ENCODE results near the gene PARP12.

Gene PARP12

DNA sequence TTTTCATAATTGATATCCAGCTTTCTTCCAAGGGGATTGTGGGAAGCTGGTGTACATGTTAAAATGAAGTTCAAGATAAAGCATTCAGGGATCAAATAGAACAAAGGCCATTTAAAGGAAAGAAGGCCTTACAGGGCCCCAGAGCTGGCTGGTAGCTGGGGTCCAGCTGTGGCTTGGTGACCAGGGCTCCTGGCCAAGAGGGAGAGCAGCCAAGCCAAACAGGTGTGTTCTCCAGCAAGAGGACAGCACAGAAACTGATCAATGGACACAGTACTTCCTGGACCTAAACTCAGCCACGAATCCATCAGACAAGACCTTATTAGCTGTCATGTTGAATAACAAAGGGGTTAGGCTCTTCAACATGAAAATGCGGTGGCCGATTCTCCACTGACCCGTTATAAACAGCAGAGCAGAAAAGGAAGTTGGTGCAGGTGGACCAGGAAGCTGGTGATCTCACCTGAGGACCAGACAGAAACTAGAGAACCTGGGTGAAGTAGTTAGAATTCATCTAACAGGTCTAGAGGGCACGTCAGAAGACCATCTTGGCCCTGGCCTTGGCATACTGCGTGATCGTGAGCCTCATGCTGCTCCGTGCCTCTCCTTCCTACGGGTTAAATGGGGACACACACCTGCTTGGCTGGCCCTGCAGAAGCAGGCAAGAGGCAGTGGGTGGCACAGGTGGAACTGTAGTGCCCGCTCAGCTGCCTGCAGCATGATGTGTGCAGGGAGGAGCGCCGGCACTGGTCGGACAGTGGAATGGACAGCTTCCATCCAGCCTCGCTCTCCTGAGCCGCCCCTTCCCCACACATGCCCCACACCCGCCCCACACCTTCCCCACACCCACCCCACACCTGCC, 53.8 kb downstream of the PARP12 start:
- DNase-seq = no peak

DNA sequence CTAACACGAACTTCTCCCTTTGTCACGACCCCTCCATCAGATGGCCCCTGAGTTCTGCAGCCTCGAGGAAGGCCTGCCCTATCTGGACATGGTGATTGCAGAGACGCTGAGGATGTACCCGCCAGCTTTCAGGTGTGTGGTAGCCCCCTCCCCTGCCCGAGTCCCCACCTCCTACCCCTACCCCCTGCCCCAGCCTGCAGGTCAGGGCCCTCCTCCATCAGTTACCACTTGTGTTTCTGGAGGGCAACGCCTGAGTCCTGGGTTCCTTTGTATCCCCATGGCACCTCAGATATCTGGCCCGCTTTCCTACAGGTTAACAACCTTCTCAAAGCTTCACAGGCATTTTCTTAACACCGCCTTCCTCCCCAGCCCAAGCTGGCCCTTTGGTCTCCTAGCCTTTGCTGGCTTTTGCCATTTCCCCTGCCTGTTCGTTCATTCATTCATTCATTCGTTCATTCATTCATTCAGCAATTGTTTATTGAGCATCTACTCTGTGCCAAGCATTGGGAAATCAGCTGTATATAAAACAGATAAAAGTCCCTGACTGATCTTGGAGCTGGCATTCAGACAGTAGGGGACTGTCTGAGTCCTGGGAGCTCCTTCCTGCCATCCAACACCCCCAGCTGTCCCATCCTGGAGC, 55.6 kb downstream of the PARP12 start:
- no peak for DNase-seq

DNA sequence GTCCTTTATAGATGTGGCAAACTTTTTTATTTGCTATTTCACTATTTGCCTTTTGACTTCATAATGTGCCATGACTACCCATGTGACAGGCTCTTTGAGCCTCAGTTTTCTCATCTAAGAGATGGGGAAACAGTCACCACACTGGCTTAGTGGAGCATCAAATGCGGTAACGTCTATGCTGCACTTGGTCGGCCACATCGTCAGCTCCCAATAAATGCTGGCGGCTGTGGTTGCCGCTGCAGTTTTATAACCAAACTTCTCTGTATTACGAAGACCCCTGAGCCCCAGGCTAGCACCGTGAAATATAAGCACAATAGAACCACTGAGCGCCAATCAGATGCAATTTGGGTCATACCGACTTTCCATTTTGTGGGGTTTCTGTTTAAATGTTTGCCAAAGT, 56.2 kb downstream of the PARP12 start:
- DNase-seq = no peak

DNA sequence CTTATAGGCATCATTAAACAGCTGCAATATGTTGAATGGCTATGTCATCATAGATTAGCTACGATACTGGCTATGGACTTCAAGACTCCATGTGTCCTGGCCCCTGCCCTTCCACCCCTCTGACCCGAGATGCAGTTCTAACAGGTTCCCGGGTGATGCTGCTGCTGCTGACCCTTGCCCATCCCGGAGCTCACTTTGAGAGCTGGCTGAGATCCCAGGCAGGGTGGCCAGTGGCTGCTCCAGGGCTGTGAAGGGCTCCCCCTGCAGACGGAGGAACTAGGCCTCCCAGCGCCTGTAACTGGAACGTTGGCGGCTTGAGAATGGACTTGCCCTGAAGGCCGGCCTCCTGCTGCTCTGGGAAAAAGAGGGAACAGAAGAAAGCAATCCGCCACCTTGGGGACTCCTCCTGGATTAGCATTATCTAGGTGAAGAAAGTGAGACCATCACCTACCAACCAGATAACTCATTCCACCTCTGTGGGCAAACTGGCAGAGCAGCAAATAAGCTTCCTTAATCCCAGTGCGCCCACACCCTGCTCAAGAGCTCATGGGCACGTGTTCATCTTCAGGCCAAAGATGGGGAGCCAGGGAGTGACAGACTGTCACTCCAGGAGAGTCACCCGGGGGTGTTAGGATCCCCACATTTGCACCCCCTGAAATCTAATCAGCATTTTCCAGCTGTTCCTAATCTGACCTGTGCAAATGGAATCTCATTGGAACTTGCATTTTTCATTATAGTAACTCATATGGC, 56.8 kb downstream of the PARP12 start:
- DNase-seq = no peak

DNA sequence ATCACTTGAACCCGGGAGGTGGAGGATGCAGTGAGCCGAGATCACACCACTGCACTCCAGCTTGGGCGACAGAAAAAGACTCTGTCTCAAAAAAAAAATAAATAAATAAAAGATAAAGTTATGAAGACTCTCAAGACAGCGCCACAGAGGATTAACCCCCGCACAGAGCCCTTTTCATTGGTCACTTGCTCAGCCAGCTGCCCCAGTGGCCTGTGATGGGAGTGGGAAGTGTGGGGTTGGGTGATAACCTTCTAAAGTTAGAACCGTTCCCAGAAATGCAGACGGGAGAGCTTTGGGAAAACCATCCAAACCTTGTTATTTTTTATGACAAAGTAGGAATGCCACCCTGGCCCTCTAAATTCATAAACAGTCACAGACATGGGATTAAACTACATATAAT, 57.4 kb downstream of the PARP12 start:
- DNase-seq = no peak

DNA sequence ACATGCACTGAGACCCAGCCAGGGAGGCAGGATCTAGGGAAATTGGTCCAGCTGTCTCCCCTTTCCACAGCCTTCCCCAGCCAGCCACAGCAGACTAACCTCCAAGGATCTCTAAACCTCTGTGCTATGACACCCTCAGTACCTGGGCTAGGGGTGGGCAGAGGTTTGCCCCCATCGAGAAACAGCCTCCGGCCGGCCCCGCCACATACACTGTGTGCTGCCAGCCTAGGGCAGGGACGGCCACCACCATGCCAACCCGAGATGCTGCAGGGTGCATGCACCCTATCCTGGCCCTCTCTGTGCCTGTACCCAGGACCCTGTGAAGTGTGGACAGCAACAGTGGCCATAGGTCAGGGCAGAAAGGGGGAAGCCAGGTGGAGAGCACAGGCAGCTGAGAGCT, 58.1 kb downstream of the PARP12 start:
- DNase-seq = no peak

DNA sequence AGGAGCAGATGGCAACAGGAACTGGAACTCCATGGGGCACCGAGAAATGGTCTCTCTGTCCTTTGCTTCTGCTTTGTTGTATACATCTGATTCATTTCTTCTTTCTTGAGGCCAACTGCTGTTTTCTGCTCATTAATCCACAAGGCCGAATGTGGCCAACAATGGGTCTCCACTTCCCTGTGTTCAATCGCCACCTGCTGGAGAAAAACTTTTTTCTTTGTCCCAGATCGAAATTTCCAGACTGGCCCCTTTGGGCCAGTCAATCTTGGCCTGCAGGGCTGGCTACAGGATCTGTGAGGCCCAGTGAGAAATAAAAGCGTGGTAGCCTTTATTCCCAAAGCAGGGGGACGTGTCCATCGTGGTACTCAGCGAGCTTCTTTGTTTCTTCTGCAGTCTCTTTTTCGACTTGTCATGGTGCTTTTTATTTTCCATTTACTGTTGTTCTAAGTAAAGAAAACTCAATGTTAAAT, 58.8 kb downstream of the PARP12 start:
- no peak for DNase-seq

DNA sequence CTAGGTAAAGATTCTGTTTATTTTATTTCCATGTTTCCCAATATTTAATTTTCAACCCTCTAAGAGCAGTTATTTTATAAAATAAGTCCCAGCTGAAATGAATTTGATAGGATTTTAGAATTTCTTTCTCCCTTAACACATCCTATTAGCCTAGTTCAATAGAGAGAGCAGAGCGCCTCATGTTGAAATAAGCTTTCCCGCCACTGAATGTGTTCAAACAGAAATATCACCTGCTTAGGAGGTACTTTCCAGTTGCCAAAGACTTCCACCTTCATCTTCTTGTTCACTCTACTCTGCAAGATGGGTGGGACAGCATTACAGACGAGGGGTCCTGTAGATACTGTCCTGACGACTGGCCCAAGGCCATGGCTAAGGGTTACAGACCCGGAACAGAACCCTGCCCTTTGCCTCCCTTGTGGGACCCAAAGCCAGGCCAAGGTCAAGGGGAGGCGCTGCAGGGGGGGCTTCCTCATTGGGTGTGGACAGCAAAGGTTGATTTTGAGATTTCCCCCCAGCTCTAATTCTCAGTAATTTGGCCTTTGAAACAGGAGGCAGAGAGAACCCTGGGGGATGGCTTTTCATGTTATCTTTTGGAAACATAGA, 62.0 kb downstream of the PARP12 start:
- DNase-seq = no peak

DNA sequence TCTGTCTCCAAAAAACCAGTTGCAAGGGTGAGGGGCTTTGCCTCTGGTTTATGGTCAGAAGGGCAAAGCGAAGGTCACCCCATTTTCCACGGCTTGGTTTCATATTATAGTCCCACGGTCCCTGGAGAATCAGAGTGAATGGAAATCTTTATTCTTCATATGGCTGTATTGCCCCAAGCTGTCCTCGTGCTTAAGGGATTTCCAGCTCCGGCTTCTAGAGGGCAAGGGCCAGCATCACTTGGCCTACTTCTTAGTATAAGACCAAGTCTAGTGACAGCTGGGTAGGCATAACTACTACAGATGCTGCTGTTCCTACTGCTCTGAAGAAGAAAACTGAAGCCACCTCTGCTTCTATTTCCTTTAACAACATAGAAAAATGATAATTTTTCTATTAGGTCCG, 63.2 kb downstream of the PARP12 start:
- no peak for DNase-seq

DNA sequence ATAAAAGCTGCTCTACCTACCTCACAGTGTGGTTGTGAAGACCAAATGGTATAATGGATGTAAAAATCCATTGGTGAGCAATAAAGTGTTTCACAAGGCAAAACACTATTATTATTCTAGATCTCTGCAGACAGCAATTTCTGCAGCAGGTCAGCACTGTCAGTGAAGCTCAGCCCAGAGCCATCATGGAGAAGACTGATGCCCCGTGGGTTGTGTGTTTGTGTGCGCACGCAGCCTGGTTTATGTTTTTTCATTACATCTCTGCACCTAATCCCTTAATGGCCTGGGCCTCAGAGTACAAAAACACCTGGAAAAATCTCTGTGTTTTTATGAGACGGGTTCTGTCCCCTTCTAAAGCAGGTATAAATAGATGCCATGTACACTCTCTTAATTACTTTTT, 64.2 kb downstream of the PARP12 start:
- DNase-seq = no peak

DNA sequence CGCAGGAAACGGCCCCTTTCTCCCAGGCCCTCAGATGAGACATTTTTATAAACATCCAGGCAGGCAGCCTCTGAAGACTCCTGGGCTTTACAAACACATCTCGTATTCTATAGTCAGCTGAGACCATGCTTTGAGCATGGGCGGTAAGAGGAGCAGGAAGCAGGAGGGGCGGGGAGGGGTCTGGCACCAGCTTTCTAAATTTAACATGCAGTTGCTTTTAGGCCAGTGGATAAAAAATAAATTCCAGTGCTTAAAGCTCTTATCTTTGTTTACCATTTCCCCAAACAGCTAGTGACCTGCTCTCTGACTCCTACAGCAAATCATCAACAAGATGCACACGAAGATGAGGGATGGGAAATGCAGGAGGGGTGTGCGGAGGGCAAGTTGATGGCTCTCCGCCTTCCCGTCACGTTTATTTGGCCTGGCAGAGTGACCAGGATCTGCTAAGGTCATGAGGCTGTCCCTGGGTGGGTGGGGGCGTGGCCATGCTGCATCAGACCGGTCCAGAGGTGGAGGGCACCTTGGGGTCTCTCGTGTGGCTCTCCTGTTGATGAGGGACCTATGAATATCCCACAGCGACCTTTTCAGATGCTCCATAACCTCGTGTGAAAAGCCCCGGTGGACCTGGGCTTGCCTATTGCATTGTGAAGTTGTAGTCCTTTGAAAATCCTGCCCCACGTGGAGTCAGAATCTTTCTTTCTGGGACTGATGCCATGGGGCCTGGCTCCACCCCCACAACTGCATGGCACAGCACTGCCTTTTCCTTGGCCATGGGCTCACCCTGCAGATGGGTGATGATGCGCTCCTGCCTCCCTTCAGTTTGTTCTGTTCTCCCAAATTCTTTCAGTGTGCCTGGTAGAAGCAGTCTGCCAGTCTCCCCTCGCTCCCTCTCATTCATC, 67.5 kb downstream of the PARP12 start:
- no peak for DNase-seq

DNA sequence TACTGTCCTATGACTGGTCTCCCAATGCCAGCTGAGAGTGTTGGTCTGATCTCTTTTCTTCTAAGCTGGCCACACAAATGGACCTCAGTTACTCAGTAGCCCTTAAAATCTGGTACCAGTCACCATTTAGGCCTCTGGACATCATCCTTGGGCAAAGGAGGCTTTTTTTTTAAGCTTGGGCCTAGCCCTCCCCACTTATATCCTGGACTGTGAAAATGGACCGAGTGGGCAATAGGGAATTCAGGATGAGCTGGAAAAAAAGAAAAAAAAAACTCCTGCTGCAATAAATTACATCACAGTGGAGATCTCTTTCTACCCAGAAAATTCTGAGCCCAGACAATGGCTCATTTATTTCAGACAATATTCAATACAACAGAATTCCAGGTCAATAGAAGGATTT, 68.4 kb downstream of the PARP12 start:
- DNase-seq = no peak

DNA sequence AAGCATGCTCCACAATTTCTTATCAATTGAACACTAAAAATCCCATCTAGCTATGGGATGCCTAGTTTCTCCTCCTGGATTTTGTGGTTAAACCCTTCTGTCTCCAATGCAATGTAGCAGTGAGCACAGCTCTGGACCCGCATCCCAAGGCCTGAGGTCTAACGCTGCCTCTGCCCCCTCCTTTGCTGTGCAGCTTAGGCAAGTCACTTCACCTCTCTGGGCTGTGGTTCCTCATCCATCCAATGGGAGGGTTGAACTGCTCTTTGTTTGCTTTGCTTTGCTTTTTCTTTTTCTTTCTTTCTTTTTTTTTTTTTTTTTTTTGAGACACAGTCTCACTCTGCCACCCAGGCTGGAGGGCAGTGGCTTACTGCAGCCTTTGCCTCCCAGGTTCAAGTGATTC, 69.2 kb downstream of the PARP12 start:
- no peak for DNase-seq

DNA sequence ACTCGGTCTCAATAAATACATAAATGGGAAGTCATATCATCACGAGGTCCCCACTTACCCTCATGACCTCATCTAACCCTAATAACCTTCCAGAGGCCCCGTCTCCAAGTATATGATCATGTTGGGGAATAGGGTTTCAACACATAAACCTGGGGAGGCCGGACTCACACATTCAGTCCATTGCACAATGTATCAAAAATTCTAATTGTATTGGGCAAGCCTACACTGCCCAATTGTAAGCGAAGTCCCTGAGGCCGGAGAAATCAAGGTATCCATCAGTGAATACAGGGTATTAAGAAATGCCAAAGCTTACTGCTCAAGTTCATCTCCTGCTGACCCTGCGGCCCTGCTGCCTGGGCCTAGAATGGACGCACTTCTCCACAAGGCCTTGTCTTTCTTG, 69.6 kb downstream of the PARP12 start:
- no peak for DNase-seq

DNA sequence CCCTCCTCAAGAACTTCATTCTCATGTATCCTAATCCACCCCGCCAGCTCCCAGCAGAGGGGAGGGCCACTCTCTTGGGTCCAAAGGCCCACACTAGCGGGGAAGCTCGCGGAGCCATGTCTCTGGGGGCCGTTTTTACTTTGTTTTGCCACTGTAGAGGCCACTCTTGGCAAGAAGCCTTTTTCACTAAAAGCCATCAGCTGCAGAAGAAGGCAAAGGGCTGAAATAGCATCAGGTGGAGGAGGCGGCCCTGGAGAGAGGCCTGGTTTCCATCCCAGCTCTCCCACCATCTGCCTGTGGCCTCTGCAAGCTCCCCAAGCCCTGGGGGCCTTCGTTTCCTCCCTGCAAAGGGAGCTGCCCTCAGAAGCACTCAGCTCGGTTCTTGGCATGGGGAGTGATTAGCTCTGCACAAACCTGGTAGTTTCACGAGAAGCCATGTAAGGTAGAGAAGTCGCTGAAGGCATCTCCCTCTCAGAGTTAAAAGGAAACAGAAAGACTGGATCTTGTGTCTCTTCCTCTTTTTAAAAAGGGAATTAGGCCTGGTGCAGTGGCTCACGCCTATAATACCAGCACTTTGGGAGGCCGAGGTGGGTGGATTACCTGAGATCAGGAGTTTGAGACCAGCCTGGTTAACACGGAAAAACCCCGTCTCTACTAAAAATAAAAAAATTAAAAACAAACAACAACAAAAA, 70.3 kb downstream of the PARP12 start:
- no peak for DNase-seq

DNA sequence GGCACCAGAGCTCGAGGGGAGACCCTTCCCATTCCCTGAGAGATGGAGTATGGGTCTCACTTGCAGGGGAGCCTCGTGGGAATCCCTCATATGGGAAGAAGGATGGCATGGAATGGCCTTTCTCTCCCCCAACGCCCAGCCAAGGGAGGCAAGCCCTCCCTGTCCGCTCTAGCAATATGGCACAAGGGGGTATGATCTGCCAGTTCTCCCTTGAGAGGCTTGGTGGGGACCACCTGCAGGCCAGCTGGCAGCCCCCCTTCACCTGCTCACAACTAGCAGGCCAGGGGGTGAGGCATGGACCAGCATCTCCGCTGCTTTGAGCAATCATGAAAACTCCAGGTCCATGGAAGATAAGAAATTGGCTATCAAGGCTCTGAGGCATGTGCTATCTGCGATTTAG, 70.8 kb downstream of the PARP12 start:
- DNase-seq = no peak

DNA sequence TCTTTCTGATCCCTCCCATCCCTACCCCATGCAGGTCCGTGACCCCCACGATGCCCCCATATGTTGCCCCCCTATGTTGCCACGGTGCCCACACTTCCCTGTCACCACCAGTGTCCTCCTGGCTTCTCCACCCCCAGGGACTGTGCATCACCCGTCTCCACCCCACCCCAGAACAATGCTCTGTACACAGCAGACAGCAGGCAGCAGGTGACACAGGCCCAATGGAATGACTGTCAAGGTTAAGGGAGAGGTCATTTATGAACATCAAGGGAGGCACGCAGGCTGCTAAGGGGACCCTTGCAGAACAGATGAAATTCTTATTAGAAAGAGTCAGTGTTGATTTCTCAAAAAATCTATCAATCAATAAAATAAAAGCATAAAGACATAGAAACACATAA, 71.5 kb downstream of the PARP12 start:
- no peak for DNase-seq

DNA sequence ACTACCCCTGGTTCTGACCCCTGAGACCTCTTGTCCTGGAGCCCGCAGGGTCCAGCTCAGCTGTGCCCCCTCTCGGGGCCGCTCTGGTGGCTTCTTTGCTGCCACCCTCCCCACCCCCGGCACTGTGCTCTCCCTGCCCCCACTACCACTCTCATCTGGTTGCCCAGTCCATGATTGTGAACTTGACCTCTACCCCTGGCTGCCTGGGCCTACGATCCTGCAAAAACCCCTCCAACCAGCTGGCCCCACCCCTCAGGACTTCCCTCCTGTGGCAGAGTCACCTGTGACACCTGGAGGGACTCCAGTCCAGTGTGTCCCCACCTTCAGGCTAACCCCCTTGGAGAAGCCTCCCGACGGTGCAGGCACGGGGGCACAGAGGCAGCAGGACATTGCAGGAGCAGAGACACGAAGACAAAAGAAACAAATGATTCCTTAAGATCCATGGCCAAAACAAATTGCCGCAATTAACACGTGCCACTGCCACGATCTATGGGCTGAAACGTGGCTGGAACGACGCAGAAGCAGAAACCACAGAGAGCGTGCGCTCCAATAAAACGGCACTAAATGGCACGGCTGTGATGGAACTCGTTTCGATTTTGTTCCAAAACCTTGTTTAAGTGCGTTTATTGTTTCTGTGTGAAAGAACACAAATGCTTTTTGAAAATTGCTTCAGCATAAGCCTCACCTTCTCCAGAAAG, 72.0 kb downstream of the PARP12 start:
- DNase-seq = no peak

DNA sequence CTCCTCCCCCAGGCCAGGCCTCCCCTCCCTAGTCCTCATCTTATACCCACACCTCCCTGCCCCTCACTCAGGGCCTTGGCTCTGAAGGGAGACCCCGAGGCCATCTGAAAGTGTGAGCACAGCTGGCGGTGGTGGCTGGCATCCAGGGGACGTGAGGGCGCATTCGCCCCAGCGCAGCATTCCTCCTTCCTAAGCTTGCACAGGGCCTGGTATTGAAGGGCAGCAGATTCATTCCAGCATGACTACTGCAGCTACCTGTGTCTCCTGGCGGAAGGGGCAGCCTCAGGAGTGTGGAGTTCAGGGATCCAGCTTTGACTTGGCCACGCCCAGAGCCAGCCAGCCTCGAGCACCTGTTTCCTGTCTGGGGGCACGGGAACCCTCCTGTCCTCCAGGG, 72.6 kb downstream of the PARP12 start:
- no peak for DNase-seq

DNA sequence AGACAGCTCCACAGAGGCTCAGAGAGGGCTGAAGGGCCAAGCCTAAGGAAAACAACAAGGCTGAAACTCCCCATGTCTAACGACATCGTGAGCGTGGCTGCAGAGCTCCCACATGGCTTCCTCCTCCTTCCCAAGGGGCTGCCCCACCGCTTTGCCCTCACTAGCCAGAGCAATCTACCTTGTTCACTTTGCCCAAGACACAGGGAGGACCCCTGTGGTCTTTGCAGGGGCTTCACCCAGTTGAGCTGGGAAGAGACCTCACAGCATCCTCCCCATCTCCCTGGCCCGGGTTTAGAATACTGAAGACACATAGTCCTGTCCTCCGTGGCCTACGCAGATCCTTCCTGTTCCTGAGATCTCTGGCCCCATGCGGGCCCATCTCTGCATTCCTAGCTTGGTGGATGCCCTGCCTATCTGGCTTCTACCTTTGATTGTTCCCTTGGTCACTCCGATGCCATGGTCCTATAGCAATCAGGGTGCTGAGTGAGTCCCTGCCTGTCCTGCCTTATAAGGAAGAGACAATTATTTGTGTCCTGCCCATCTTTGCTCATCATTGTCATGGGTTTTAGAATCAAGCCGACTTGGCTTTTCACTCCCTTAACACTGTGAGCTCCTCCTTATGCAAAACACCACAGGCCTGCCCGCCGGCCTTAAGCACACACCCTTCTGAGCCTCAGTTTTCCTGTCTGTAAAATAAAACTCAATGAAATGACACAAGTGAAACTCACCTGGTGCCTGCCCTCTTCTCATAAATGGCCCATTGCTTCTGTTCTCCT, 73.2 kb downstream of the PARP12 start:
- DNase-seq = no peak

Measured in NCI-H187 treated with DMSO at 0.1 percent for 48 hours (cell line).